Activated CD4-positive, alpha-beta T cell treated with anti-CD3 and anti-CD28 coated beads, Interleukin-2, Interleukin-4, amounts not matched to agents 100 ng/mL and 50 ng/mL, durations not matched to agents 16 hours and 8 hours (primary cell): ENCODE data around the gene TBCD.

Experiments
- DNase-seq: peaks from one replicate; pipeline ENCODE4 v3.0.0-alpha.2; 2020; ENCODE audit warnings: low spot score

Gene TBCD

DNA sequence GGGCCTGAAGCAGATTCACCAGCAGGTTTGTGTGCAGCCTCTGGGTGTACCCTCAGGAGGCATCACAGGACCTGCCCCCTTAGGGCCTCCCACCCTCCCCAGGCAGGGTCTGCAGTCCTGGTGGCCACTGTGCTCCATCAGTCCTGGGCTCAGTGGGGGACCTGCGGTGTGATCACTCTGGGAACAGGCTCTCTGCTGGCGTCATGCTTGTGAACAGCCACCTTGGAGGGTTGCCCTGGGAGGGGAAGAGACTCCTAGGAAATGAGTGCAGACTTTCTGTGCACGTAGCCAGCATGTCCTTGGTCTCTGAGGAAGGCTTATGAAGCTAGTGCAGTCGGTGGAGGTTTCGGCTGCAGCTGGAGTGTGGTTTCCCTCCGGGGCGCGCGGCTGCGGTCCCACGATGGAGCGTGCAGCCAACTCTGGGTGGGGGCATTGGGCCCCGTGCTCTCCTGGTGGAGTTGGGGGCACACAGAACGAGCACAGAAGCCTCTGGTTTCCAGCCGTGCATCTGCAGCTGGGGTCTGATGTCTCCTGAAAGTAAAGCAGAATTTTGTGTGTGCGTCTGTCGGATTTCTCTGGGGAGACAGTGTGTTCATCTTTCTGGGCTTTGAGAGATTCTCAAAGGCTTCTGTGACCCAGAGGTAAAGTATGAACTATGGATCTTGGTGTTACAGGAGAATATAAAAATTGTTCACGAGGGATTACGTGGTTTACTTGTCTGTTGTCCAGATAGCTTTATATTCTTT is 156.1 kb downstream of the TBCD start:
- DNase-seq: no peak

DNA sequence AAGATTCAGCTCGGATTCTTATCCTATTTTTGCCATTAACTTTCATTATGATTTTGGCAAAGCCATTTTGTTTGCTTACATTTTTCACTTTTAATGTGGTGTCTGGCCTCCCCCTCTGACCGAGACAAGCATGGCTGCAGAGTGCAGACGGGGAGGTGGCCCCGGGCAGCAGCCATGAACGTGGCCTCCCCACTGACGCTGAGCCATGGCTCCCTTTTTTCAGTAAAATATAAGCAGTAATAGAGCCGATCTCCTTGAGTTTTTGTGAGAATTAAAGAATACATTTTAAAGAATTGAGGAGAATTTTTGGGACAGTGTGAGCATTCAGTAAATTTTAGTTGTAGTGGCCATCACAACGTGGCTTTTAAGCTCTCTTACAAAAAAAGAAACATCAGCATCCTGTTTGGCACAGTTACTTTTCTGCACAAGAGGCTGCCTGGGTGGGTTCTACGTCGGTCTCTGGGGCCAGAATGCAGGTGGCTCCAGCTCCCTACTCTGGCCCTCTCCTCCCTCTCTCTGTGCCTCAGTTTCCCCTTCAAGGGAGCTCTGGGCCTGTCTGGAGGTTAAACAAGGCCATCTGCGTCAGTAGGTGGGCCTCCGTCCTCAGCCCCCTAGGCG is 156.8 kb downstream of the TBCD start:
- no peak for DNase-seq

GRCh38 chr17:82909322-82909904 is 157.5 kb downstream of the TBCD start:
- no peak for DNase-seq

- DNase-seq: no peak
These were observed 158.2 kb downstream of the TBCD start for GRCh38 chr17:82910041-82910481.

GRCh38 chr17:82910770-82911169 is 158.9 kb downstream of the TBCD start:
- no peak for DNase-seq

DNA sequence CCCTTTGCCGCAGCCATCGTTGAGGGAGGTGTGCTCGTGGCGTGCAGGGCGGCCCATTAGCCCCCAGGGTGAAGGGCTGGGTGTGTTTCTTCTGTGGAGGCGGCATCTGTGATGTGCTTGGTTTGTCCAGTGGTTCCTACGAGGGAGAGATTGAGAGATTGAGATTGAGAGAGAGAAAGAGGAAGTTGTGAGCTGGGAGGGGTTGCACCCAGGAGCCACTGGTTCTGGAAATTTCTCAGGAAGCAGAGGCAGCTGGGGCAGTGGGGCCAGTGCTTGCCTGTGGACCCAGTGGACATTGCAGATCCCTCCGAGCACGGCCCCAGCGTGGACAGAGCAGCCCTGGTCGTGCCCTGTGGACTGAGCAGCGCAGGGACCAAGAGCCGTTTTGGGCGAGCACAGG is 160.0 kb downstream of the TBCD start:
- DNase-seq: no peak

DNA sequence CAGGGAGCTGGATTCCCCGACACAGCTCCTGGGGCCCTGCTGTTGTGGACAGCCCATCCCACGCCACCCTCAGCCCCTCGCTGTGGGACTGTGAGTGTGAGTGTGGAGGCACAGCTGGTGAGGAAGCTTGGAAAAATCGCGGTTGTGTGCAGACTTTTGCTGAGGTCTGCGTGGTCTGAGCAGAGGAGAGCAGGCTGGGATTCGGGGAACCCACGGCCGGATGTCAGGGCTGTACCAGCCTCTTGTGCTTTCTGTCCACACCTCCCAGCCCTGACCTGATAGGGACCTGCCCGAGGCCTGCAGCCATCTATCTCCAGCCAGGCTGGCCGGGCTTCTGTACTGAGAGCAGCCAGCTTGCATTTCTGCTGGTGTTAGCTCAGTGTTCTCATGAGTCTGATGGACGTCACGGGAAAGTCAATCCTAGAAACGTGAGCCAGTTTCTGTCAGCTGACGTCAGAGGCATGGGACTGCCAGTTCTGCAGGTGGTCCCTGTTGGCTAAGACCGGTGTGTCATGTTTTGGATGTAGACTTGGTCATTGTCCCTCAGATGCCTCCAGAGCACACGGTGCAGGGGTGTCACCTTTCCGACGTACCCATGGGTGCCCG is 160.7 kb downstream of the TBCD start:
- no peak for DNase-seq

GRCh38 chr17:82913304-82914043 is 161.6 kb downstream of the TBCD start:
- DNase-seq: no peak

GRCh38 chr17:82914375-82914774 is 162.5 kb downstream of the TBCD start:
- DNase-seq: no peak

GRCh38 chr17:82915010-82915756 is 163.3 kb downstream of the TBCD start:
- DNase-seq: no peak

DNA sequence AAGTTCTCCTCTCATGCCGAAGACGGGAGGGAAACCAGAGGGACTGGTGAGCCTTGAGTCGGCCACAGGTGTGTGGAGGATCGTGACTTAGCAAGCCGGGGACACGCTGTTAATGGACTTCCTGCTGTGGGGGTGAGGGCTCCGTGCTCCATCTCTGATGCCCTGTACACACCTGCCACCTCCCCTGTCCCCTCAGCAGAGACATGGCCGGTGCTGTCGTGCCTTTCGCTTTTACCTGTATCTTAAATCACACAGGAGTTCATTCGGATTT is 163.8 kb downstream of the TBCD start:
- no peak for DNase-seq

DNA sequence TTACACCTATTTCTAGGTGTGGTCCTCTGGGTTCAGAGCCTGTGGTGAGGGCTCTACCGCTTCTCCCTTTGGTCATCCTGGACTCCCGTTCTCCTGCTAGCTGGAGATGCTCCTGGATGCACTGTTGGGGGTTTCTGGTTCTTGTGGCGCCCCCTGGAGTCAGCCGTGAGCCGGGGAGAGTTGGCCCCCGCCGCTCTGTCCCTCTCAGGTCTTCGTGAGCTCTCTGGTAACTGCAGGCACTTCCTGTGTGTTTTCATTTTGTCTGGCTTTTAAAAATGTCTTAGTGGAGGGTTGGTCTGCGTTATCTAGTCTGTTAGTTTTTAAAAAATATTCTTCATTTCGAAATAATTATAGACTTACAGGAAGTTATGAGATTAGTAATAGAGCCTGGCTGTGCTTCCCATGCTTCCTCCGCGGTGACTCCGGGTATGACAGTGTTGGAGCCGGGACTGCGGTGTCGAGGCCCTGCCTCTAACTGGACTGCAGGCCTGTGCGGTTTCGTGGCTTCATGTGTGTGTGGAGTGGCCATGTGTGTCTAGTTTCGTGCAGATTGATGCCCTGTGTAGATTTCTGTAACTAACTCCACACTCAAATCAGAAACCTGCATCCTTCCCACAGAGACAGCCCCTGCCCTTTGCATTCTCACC is 166.0 kb downstream of the TBCD start:
- DNase-seq: peak; percentile 17

GRCh38 chr17:82918508-82918907 is 166.6 kb downstream of the TBCD start:
- no peak for DNase-seq

DNA sequence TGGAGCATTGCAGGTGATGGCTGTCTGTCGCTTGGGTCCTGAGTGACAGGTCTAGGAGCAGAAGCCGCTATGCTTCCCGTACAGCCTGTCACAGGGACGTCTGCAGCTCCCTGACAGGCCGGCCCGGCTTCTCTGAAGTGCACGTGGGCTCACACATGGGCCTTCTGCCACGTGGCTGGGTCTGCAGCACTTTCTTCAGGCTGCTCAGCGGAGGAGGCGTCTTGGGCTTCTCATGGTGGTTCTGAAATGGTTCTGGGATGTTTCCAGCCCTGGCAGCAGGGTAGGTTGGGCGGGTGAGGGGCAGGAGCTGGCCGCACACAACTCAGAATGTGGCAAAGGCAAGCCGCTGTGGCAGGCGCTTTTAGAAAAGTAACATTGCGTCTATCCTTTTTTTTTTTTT is 168.3 kb downstream of the TBCD start:
- DNase-seq: no peak

- no peak for DNase-seq
These were observed 168.8 kb downstream of the TBCD start for GRCh38 chr17:82920715-82921114.

GRCh38 chr17:82921426-82921825 is 169.6 kb downstream of the TBCD start:
- DNase-seq: no peak

DNA sequence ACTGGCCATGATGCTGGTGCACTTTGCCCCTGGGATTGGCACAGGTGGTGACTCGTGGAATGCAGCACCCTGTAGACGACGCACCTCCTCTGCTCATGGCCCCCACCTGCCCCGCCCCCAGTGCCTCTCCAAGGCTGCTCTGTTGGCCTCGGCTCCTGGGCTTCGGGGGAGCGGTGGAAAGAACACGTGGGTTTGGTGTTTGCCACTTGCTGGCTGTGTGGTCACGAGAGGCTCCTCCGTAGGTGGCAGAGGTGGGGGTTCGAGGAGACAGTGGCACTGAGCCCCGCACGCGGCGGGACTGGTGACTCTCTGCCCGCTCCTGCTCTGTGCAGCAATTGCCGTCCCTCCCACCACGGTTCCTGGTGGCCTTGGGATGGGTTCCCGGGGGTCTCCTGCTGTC is 170.8 kb downstream of the TBCD start:
- DNase-seq: no peak

GRCh38 chr17:82923366-82924113 is 171.7 kb downstream of the TBCD start:
- DNase-seq: no peak

- DNase-seq: no peak
These were observed 172.3 kb downstream of the TBCD start for GRCh38 chr17:82924214-82924613.

DNA sequence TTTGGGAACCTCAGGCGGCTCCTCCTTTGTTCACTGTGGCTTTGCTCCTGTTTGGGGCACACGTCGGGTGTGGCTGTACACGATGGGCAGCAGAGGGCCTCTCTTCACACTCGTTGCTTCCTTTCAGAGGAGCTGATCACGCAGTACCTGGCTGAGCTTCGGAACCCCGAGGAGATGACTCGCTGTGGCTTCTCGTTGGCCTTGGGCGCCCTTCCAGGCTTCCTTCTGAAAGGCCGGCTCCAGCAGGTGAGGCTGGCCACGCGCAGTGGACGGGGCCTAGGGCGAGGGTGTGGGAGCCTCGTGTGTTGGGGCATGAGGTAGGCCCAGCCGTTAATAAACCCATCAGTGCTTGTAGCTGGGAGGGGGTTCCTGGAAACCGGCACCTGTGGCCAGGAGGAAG is 172.9 kb downstream of the TBCD start:
- no peak for DNase-seq

- no peak for DNase-seq
These were observed 173.5 kb downstream of the TBCD start for GRCh38 chr17:82925336-82925735.
